ENCODE results near the gene IFT25.

Gene IFT25

GRCh38 chr1:53929246-53929960 lies 16.1 kb downstream of the IFT25 start:
- DNase-seq (ENCODE audit: low read depth in 3 of 3): no peak

- no peak for DNase-seq (ENCODE audit: low read depth in 3 of 3)
Observed at GRCh38 chr1:53927376-53927881, 18.1 kb downstream of the IFT25 start.

GRCh38 chr1:53919675-53920066 lies 25.8 kb downstream of the IFT25 start:
- no peak for DNase-seq (ENCODE audit: low read depth in 3 of 3)

GRCh38 chr1:53918343-53918742 lies 27.2 kb downstream of the IFT25 start:
- no peak for DNase-seq (ENCODE audit: low read depth in 3 of 3)

- no peak for DNase-seq (ENCODE audit: low read depth in 3 of 3)
Observed at GRCh38 chr1:53913352-53914033, 32.0 kb downstream of the IFT25 start.

GRCh38 chr1:53911442-53911841 lies 34.1 kb downstream of the IFT25 start:
- DNase-seq (ENCODE audit: low read depth in 3 of 3): no peak

- no peak for DNase-seq (ENCODE audit: low read depth in 3 of 3)
Observed at GRCh38 chr1:53909946-53910345, 35.6 kb downstream of the IFT25 start.

GRCh38 chr1:53906121-53906520 lies 39.4 kb downstream of the IFT25 start:
- DNase-seq (ENCODE audit: low read depth in 3 of 3): no peak

- no peak for DNase-seq (ENCODE audit: low read depth in 3 of 3)
Observed at GRCh38 chr1:53905509-53905908, 40.0 kb downstream of the IFT25 start.

- no peak for DNase-seq (ENCODE audit: low read depth in 3 of 3)
Observed at GRCh38 chr1:53902235-53903138, 43.0 kb downstream of the IFT25 start.

GRCh38 chr1:53899708-53900107 lies 45.8 kb downstream of the IFT25 start:
- DNase-seq (ENCODE audit: low read depth in 3 of 3): no peak

GRCh38 chr1:53899206-53899628 lies 46.3 kb downstream of the IFT25 start:
- no peak for DNase-seq (ENCODE audit: low read depth in 3 of 3)

- DNase-seq (ENCODE audit: low read depth in 3 of 3): no peak
Observed at GRCh38 chr1:53896635-53897229, 48.8 kb downstream of the IFT25 start.

GRCh38 chr1:53895421-53895820 lies 50.1 kb downstream of the IFT25 start:
- DNase-seq (ENCODE audit: low read depth in 3 of 3): no peak

- no peak for DNase-seq (ENCODE audit: low read depth in 3 of 3)
Observed at GRCh38 chr1:53894644-53895043, 50.9 kb downstream of the IFT25 start.

GRCh38 chr1:53893999-53894636 lies 51.4 kb downstream of the IFT25 start, which contains the start of gene DIO1:
Gene DIO1, plus strand, starts transcription at chr1:53894187. Its CDS starts 24 bp downstream, at chr1:53894211.
- DNase-seq (ENCODE audit: low read depth in 3 of 3): no peak

GRCh38 chr1:53892911-53893310 lies 52.6 kb downstream of the IFT25 start:
- DNase-seq (ENCODE audit: low read depth in 3 of 3): no peak

- no peak for DNase-seq (ENCODE audit: low read depth in 3 of 3)
Observed at GRCh38 chr1:53891678-53892077, 53.8 kb downstream of the IFT25 start.

- no peak for DNase-seq (ENCODE audit: low read depth in 3 of 3)
Observed at GRCh38 chr1:53891018-53891417, 54.5 kb downstream of the IFT25 start.

GRCh38 chr1:53890522-53890941 lies 55.0 kb downstream of the IFT25 start:
- no peak for DNase-seq (ENCODE audit: low read depth in 3 of 3)
